Stimulated activated CD4-positive, alpha-beta T cell treated with anti-CD3 and anti-CD28 coated beads, Interleukin-12 subunit alpha, Interleukin-12 subunit beta, amount 100 ng/mL, for 48 hours (primary cell): ENCODE measurements around the gene MEI4.
"Not testable (repeated sequence)": the region's sequence is repeated elsewhere in the genome, so short reads cannot be mapped to it uniquely, and the experiment has no call there.

Experiments
- DNase-seq, 3 donors: peaks; one replicate each; pipeline ENCODE4 v3.0.0-alpha.2; 2020; ENCODE audit warnings: low read depth in 2 of 3, low spot score in 1 of 3

MEI4 gene

GRCh38 chr6:77814119-77814518 is 161.3 kb downstream of the MEI4 start:
- DNase-seq = no peak

- no peak for DNase-seq
Measured at GRCh38 chr6:77815531-77815930, 162.7 kb downstream of the MEI4 start.

- DNase-seq = no peak
Measured at GRCh38 chr6:77816766-77817270, 164.0 kb downstream of the MEI4 start.

GRCh38 chr6:77822265-77822664 is 169.4 kb downstream of the MEI4 start:
- DNase-seq = no peak

- no peak for DNase-seq
Measured at GRCh38 chr6:77825204-77825603, 172.4 kb downstream of the MEI4 start.

- no peak for DNase-seq
Measured at GRCh38 chr6:77829736-77830135, 176.9 kb downstream of the MEI4 start.

GRCh38 chr6:77833749-77834148 is 180.9 kb downstream of the MEI4 start:
- DNase-seq = not testable (repeated sequence)

GRCh38 chr6:77834591-77834996 is 181.8 kb downstream of the MEI4 start:
- no peak for DNase-seq

GRCh38 chr6:77837034-77837784 is 184.4 kb downstream of the MEI4 start:
- DNase-seq = no peak

- no peak for DNase-seq
Measured at GRCh38 chr6:77839292-77839691, 186.5 kb downstream of the MEI4 start.

- DNase-seq = no peak
Measured at GRCh38 chr6:77844822-77845221, 192.0 kb downstream of the MEI4 start.

- no peak for DNase-seq
Measured at GRCh38 chr6:77853401-77853800, 200.6 kb downstream of the MEI4 start.

- DNase-seq = no peak
Measured at GRCh38 chr6:77856391-77856790, 203.6 kb downstream of the MEI4 start.

- DNase-seq = no peak
Measured at GRCh38 chr6:77857421-77857820, 204.6 kb downstream of the MEI4 start.

GRCh38 chr6:77876300-77876699 is 223.5 kb downstream of the MEI4 start:
- DNase-seq = no peak

- DNase-seq = no peak
Measured at GRCh38 chr6:77879527-77879926, 226.7 kb downstream of the MEI4 start.

GRCh38 chr6:77880501-77880900 is 227.7 kb downstream of the MEI4 start:
- no peak for DNase-seq

- DNase-seq = no peak
Measured at GRCh38 chr6:77883851-77884250, 231.0 kb downstream of the MEI4 start.

- DNase-seq = no peak
Measured at GRCh38 chr6:77893391-77893790, 240.6 kb downstream of the MEI4 start.

GRCh38 chr6:77906070-77906469 is 253.2 kb downstream of the MEI4 start:
- DNase-seq = no peak

GRCh38 chr6:77910826-77911225 is 258.0 kb downstream of the MEI4 start:
- no peak for DNase-seq

- no peak for DNase-seq
Measured at GRCh38 chr6:77926198-77926751, 273.4 kb downstream of the MEI4 start.

- no peak for DNase-seq
Measured at GRCh38 chr6:77930382-77930781, 277.5 kb downstream of the MEI4 start.
